Uterus (tissue), 4 donors: ENCODE data around the gene MRPS25. TPM values are rescaled to one million over a fixed set of nuclear protein-coding genes. Genes with fewer than 3 reads are reported as not detected.

Experiments used
- DNase-seq, 2 donors: peaks; one replicate each; pipeline ENCODE4 v3.0.0-alpha.2; 2019 to 2020
- H3K27ac ChIP-seq, 2 donors: fragments of 200-600 bp; sonication (generic); 1 replicate in 1 of 2; 2 replicates in 1 of 2; pipeline ENCODE4 v1.5.1; 2016 to 2018
- H3K27me3 ChIP-seq, 2 donors: fragments of 200-600 bp; sonication (generic); one replicate each; pipeline ENCODE4 v1.5.1; 2018 to 2019; ENCODE audit warnings: control low read depth in 1 of 2
- H3K36me3 ChIP-seq, 2 donors: fragments of 200-600 bp; sonication (generic); one replicate each; pipeline ENCODE4 v1.5.1; 2019; ENCODE audit warnings: control low read depth in 1 of 2
- H3K4me1 ChIP-seq, 2 donors: fragments of 200-600 bp; sonication (generic); one replicate each; pipeline ENCODE4 v1.5.1; 2018 to 2019; ENCODE audit warnings: control low read depth in 1 of 2
- H3K4me3 ChIP-seq, 2 donors: fragments of 200-600 bp; sonication (generic); 1 replicate in 1 of 2; 2 replicates in 1 of 2; pipeline ENCODE4 v1.5.1; 2018 to 2019; ENCODE audit warnings: mild to moderate bottlenecking in 1 of 2
- H3K9me3 ChIP-seq, 2 donors: fragments of 200-600 bp; sonication (generic); one replicate each; pipeline ENCODE4 v1.5.1; 2019; ENCODE audit warnings: control low read depth in 1 of 2
- POLR2A ChIP-seq, 2 donors: fragments of 450-650 bp; IDR thresholded peaks; one replicate each; pipeline ENCODE4 v1.6.1; 2016; ENCODE audit warnings: antibody characterized with exemption in 2 of 2, mild to moderate bottlenecking in 1 of 2, moderate library complexity in 1 of 2
- intact Hi-C: fragments of 100-400 bp; cut with DNase I; formaldehyde crosslinking; loops from one replicate; pipeline ENCODE4 v1.15.1; 2023; ENCODE audit warnings: low total_unique reads
- total RNA-seq, 4 donors: library from RNA; depleted of rRNA in 3 of 4; stranded (reverse); fragments of >200 nt in 3 of 4; gene quantifications; one replicate each; pipeline versions ENCODE4 v1.1.0 to v1.2.4, GENCODE V29; 2014 to 2023
- TF ChIP-seq, protein P1 (sequence below), 4 experiments: fragments of 200-600 bp in 2 of 4; fragments of 450-650 bp in 2 of 4; sonication (generic) in 2 of 4; IDR thresholded peaks; one replicate each; pipeline ENCODE4 v1.5.1; 2016 to 2019; ENCODE audit warnings: antibody characterized with exemption in 4 of 4, mild to moderate bottlenecking in 2 of 4, moderate library complexity in 1 of 4
- donor health status: DM: yes; HTN: yes; CAD: no.

Gene MRPS25
- total RNA-seq, 4 donors from 2014 or later: 6.2 to 49.8 (median 18.6) TPM

DNA sequence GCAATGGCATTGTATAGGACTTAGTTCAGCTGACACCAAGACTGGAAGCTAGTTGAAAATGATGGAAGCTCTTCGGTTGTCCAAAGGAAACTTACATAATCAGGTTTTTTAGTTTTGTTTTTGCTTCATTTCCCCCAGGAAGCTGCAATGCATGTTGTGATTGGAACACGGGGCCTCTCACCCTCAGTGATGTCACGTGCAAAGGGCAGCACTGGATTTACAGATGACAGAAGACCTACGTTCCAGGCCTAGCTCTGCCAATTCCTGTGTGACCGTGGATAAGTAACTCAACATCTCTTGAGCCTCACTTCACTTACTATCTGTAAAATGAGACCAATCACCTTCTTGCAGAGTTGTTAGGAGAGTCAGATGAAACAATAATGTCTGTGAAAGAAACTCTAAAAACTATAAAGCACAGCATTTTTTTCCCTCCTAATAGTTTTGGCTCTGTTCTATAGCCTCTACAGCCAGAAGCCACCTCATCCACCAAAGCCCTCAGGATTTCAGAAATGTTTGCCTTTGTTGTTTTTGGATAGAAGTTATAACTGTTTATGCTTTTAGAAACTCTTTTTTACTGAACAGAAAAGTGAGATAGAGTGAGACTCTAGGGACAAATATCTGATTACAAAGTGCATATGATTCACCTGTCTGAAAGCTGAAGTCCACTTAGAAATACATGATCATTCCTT, 29.2 kb upstream of the MRPS25 start:
- no peak for DNase-seq
- intact Hi-C loops: no loop called here
- no peaks in the 10 kb centered on the region for H3K36me3 ChIP-seq
- no peaks in the 10 kb centered on the region for H3K4me1 ChIP-seq
- H3K4me3 ChIP-seq: no peak overlapping the region
- H3K27ac ChIP-seq: no peak overlapping the region
- TF ChIP-seq, protein P1, sequence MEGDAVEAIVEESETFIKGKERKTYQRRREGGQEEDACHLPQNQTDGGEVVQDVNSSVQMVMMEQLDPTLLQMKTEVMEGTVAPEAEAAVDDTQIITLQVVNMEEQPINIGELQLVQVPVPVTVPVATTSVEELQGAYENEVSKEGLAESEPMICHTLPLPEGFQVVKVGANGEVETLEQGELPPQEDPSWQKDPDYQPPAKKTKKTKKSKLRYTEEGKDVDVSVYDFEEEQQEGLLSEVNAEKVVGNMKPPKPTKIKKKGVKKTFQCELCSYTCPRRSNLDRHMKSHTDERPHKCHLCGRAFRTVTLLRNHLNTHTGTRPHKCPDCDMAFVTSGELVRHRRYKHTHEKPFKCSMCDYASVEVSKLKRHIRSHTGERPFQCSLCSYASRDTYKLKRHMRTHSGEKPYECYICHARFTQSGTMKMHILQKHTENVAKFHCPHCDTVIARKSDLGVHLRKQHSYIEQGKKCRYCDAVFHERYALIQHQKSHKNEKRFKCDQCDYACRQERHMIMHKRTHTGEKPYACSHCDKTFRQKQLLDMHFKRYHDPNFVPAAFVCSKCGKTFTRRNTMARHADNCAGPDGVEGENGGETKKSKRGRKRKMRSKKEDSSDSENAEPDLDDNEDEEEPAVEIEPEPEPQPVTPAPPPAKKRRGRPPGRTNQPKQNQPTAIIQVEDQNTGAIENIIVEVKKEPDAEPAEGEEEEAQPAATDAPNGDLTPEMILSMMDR (IDR thresholded peaks at IDR 0.05): no peak
- TF ChIP-seq POLR2A (IDR thresholded peaks at IDR 0.05): no peak
- no peaks in the 10 kb centered on the region for H3K9me3 ChIP-seq
- H3K27me3 ChIP-seq: no peaks in the 10 kb centered on the region

DNA sequence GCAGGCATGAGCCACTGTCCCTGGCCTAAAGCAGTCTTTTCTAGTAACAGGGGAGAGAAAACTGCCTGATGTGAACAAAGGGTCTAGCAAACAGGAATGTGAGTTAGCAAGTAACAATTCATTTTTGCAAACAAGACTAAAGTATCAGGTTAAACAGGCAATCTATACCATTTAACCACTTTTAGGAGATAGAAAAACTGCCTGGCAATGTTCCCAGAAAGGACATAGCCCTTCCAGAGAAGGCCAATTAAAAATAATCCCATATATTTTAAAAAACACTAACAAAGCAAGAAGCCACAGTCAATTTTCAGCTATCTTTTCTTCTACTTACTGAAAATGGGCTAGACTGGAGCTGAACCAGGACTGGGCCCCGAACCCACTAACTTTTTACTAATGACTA, 27.6 kb upstream of the MRPS25 start:
- H3K36me3 ChIP-seq: no peaks in the 10 kb centered on the region
- intact Hi-C loops: no loop called here
- no peaks in the 10 kb centered on the region for H3K9me3 ChIP-seq
- H3K27ac ChIP-seq: no peak overlapping the region
- H3K4me1 ChIP-seq: no peaks in the 10 kb centered on the region
- H3K4me3 ChIP-seq: no peak overlapping the region
- H3K27me3 ChIP-seq: no peaks in the 10 kb centered on the region
- no peak for DNase-seq
- TF ChIP-seq, protein P1 (IDR thresholded peaks at IDR 0.05): no peak
- no peak for TF ChIP-seq POLR2A (IDR thresholded peaks at IDR 0.05)

DNA sequence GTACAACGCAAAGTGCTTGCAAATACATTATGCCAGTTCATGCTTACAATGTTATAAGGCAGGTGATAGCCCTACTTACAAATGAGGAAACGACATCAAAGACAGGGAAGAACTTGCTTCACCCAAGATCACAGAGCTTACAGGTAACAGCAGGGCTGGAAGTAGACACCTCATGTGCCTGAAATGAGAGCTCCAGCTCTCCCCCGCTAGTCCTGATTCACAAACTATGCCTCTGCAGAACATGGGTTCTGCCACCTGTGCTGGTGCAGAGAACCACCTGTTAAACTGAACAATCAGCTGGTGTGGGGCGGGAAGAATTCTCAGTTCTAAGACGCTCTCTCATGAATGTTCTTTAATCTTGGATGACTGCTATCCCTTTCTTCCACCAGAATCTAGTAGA, 26.5 kb upstream of the MRPS25 start:
- H3K4me3 ChIP-seq: no peak overlapping the region
- intact Hi-C loops: no loop called here
- H3K27ac ChIP-seq: no peak overlapping the region
- H3K36me3 ChIP-seq: no peaks in the 10 kb centered on the region
- DNase-seq: no peak
- no peaks in the 10 kb centered on the region for H3K9me3 ChIP-seq
- TF ChIP-seq, protein P1 (IDR thresholded peaks at IDR 0.05): no peak
- no peak for TF ChIP-seq POLR2A (IDR thresholded peaks at IDR 0.05)
- H3K4me1 ChIP-seq: no peaks in the 10 kb centered on the region
- H3K27me3 ChIP-seq: no peaks in the 10 kb centered on the region

DNA sequence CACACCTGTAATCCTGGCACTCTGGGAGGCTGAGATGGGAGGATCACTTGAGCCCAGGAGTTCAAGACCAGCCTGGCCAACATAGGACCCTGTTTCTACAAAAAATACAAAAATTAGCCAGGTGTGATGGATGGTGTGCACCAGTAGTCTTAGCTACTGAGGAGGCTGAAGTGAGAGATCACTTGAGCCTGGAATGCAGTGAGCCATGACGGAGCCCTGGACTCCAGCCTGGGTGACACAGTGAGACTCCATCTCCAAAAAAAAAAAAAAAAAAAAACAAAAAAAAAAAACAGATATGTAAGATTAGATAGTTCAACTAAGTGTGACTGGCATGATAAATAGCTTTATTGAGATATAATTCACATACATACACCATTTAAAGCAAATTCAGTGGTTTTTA, 24.1 kb upstream of the MRPS25 start:
- H3K4me3 ChIP-seq: no peak overlapping the region
- H3K4me1 ChIP-seq: no peaks in the 10 kb centered on the region
- TF ChIP-seq, protein P1 (IDR thresholded peaks at IDR 0.05): no peak
- TF ChIP-seq POLR2A (IDR thresholded peaks at IDR 0.05): no peak
- H3K27ac ChIP-seq: no peak overlapping the region
- H3K9me3 ChIP-seq: no peaks in the 10 kb centered on the region
- no peaks in the 10 kb centered on the region for H3K36me3 ChIP-seq
- DNase-seq: no peak
- intact Hi-C loops: no loop called here
- H3K27me3 ChIP-seq: no peaks in the 10 kb centered on the region

DNA sequence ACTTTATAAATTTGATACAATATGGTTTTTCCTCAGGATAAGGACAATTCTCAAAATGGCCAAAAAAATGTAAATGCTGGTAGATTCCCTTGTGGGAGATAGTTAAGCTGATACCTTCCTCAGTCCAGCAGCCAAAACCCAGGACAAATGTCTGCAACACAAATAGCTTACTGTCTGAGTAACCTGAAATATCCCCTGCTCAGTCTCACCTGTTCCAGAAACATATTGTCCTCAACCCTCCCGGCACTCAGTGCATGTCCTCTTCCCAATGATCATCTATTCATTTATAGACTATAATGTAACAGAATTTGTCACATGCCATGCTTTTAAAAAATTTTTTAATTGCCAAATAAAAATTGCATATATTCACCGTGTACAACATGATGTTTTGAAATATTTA, 21.6 kb upstream of the MRPS25 start:
- H3K27ac ChIP-seq: no peak overlapping the region
- intact Hi-C loops: no loop called here
- H3K4me3 ChIP-seq: no peak overlapping the region

More for the DNA sequence above, 21.6 kb upstream of the MRPS25 start:
- Histone ChIP-seq H3K27me3 (no peaks in the 10 kb centered on the region), H3K4me1 (no peaks in the 10 kb centered on the region), H3K9me3 (no peaks in the 10 kb centered on the region), H3K36me3 (no peaks in the 10 kb centered on the region)
- TF ChIP-seq, protein P1 (IDR thresholded peaks at IDR 0.05): no peak
- no peak for TF ChIP-seq POLR2A (IDR thresholded peaks at IDR 0.05)
- no peak for DNase-seq
